Activated T-cell treated with anti-CD3 and anti-CD28 coated beads for 24 hours (primary cell): ENCODE results near the gene F13A1.

Experiments
- DNase-seq: peaks from one replicate; pipeline ENCODE4 v3.0.0-alpha.2; 2020; ENCODE audit warnings: low read depth

Gene F13A1

GRCh38 chr6:6319952-6320811 lies at the start of gene F13A1:
F13A1 (minus strand) TSS chr6:6320662; CDS start chr6:6318664, 1,998 bp downstream.
- no peak for DNase-seq

GRCh38 chr6:6368684-6369052 lies 48.2 kb upstream of the F13A1 start:
- DNase-seq = no peak

GRCh38 chr6:6368040-6368683 lies 47.7 kb upstream of the F13A1 start:
- no peak for DNase-seq

DNA sequence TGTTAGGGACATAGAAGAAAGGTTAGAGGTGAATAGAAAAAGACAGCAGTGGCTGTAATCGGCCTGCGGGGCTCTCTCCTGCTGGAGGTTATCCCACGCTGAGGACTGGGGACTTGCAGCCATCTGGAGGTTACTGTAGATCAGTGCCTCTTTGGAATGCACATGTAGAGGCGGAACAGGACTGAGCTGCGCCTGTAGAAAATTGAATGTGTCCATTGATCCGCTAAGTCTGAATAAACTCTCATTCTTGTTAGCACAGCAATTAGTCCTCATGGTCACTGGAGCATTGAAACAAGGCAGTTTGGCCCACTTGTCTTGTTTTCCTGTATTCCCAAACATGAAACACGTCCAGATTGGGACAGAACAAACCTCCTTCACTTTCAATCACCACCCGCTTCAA lies 46.3 kb upstream of the F13A1 start:
- no peak for DNase-seq

DNA sequence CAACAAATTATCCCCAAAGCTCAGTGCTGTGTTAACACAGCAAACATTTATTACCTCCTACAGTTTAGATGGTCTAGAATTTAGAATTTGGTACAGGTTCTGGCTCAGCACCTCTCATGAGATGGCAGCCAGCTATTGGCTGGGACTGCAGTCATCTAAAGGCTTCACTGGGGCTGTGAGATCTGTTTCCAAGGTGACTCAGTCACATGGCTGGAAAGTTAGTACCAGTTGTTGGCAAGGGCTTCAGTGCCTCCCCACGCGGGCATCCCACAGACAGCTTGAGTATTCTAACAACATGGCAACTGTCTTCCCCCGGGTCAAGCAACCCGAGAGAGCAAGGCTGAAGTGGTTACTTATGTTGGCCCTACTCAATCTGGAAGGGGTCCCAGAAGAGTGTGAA lies 44.8 kb upstream of the F13A1 start:
- no peak for DNase-seq

- DNase-seq = no peak
Measured at GRCh38 chr6:6362056-6362840, 41.8 kb upstream of the F13A1 start.

DNA sequence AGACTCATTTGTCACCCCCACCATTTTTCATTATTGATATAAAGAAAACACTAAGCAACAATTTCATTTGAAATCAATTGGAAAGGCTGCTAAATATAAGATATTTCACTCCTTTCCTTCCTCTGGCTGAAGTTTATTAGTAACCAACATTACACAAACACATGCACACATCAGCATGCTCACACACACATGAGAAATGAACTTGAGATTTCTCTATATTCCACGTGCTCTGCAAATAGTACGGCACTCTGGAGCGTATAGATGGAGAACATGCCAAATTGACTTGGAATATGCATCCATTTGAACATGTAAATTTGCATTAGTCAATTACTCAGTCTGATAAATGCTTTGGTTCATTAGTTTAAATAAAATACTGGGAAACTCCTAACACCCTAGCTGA lies 37.1 kb upstream of the F13A1 start:
- DNase-seq = no peak

DNA sequence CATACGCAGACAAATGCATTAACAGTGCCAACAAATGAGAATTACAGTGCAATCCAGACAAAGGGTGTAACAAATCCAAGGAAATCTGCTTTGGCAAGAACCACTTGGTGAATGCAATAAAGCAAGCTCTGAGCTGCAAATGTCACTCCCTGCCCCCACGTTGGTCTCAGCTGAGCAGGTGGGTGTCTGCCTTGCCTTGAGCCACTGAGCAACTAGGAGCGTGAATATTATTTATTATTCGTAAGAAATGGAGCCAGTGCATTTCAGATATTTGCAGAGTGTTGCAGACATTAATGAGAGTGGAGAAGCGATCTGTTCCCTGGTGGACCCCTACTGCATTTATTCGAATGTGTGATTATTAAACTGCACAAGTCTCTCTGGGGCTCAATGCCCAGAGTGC lies 36.6 kb upstream of the F13A1 start:
- DNase-seq = no peak

- DNase-seq = no peak
Measured at GRCh38 chr6:6352772-6353171, 32.3 kb upstream of the F13A1 start.

DNA sequence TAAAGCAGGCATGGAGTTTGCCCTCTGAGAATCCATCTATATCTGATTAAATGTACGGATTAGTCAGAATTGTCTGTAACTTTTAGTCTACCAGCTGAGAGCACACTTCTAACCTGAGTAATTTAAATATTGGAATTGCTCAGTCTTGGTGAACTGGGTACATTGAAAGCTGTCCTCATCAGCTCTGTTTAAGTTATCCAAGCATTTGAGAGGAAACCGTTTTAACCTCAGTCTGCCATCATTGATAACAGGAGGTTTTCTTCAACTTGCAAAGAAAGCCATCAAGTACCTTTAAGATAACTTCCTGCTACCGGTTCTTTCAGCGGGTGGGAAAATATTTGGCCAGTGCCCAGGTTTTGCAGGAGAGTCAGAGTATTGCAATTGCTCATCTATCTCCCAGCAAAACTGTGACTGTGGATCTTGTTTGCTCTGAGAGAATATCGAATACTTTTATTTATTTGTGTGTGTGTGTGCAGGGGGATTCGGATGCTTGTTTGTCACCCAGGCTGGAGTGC lies 31.1 kb upstream of the F13A1 start:
- no peak for DNase-seq

- DNase-seq = no peak
Measured at GRCh38 chr6:6350696-6351095, 30.2 kb upstream of the F13A1 start.

GRCh38 chr6:6348256-6348655 lies 27.8 kb upstream of the F13A1 start:
- DNase-seq = no peak

- DNase-seq = no peak
Measured at GRCh38 chr6:6346427-6347023, 26.1 kb upstream of the F13A1 start.

DNA sequence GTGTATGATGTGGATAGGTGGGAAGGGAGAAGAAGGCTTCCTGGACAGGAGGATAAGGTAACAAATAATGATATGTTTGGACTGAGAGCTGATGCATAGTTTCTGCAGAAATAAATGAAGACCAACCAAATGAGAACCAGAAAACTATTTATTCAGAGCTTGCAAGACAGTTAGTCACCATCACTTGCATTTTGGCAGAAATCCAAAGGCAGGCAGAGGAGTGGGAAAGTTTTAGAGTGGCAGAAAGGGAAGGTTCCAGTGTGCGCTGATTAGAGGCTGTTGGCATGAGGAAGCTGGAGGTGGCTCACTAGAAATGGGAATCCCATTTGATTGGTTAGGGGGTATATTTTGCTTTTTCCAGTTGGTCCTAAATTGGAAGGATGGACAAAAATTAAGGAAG lies 13.0 kb upstream of the F13A1 start:
- DNase-seq = no peak

GRCh38 chr6:6332811-6333244 lies 12.4 kb upstream of the F13A1 start:
- DNase-seq = no peak

DNA sequence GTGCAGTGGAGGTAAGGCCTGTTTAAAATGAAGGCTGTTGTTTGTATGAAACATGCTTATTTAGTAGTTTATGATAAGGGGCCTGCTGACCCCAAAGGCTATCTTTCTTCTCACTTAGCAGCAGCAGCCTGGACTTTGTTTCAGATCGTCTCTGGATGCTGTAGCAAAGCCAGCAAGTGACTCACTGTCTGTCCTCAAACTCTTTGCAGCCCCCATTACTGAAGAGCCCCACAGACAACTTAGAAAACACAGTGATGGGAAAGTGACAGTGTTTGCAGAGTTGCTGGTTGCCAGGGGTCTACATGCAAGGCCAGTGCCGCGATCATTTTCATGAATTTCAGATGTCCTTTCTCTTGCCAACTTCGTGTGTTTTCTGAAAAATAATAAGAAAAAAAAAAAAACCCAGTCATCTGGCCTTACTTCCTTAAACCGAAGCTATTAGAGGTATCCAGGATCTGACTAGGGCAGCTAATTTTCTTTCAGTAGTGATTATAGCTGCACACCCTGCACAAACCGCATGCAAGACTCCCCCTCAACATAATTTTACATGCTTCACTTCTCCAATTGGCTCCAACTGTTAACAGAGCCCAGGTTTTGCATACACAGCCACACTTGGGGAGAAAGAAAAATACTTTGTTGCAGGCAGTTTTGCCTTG lies 11.6 kb upstream of the F13A1 start:
- DNase-seq = no peak

DNA sequence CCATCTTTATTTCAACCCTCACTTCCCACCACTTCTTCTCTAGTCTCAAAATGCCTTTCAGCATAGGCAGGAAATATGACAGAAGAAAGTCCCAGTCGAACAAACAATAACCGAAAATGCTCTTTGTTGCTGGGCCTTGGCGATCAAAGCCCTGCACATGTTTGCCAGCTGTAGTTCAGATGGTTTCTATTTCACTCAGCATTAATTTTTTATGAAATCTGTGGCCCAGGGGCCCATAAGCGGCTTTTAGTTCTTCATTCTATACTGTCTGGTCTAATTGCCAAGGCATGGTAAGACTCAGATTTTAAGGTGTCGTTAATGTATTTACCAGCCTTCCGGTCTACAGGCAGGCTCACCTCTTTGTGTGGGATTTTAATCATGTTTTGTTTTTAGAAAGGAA lies 10.9 kb upstream of the F13A1 start:
- no peak for DNase-seq

DNA sequence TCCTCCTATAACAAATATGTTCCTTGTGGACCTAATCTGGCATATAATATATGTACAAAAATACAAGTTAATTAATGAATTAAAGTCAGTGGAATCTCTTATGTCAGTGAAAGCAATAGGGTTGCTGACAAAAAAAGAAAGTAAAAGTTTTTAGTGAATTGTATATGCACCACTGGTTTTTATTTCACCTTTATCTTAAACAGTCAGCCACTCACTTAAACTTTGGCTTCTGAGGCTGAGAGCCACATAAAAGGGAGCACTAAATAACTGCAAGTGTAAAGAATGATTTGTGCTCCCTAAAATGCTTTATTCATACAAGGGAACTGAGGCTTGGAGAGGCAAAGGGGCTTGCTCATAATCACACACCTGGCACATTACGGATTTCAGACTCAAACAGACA lies 9.9 kb upstream of the F13A1 start:
- no peak for DNase-seq

GRCh38 chr6:6328451-6328850 lies 8.0 kb upstream of the F13A1 start:
- no peak for DNase-seq

DNA sequence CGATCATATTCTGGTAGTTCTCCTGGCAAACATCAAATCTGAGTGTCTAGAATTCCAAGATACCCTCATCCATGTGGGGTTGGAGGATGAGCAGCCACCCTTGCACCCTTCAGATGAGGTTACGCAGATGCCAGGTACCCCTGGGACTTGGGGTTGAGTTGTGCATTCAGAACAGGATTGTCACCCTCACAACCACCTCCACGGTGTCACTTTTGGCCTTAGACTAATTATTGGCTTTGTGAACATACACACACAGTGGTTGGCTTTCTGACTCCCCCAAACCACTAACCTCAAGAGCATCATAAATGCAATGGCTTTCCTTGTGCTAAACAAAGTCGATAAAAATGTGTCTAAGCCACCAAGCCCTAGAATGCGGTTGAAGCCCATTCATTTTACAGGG lies 2.9 kb upstream of the F13A1 start:
- DNase-seq = no peak

- DNase-seq = no peak
Measured at GRCh38 chr6:6320901-6321300, 439 bp upstream of the F13A1 start.
